Measurements from ENCODE around the gene OR2W1. TPM values are rescaled to one million over a fixed set of nuclear protein-coding genes. Genes with fewer than 3 reads are reported as not detected.

OR2W1 gene
- total RNA-seq: not detected in 2 replicates

GRCh38 chr6:29045075-29045474, at the start of gene OR2W1:
OR2W1 (minus strand) TSS chr6:29045175; CDS start chr6:29045175, 0 bp downstream.

GRCh38 chr6:29087213-29087612, 42.2 kb upstream of the OR2W1 start, which contains the start of gene OR2B3:
OR2B3 (minus strand) TSS chr6:29087313; CDS start chr6:29087248, 65 bp downstream.

GRCh38 chr6:29005183-29005885, 39.6 kb downstream of the OR2W1 start, which contains the start of gene ZNF311:
ZNF311 (minus strand) TSS chr6:29005315; CDS start chr6:29003954, 1,361 bp downstream.

Other genes with a start within 250 kb of the OR2W1 start
- gene TRIM27, start 121.2 kb downstream of the OR2W1 start, total RNA-seq: 53.4 and 61.6 TPM in 2 replicates
- gene ZNF311, start 39.9 kb downstream of the OR2W1 start, total RNA-seq: 1.1 and 1.5 TPM in 2 replicates
- not detected in 2 replicates for gene OR2B3, start 42.1 kb upstream of the OR2W1 start, total RNA-seq
- gene OR2J1, start 54.3 kb upstream of the OR2W1 start, total RNA-seq: not detected in 2 replicates
- not detected in 2 replicates for gene OR2J3, start 62.9 kb upstream of the OR2W1 start, total RNA-seq
- gene OR2J2, start 125.7 kb upstream of the OR2W1 start, total RNA-seq: under 0.01 TPM in 1 of 2 replicates, not detected in the other